Keratinocyte (primary cell): ENCODE data around the gene MED7. TPM values are rescaled to one million over a fixed set of nuclear protein-coding genes. Genes with fewer than 3 reads are reported as not detected.

Experiments used
- DNase-seq: peaks from one replicate; pipeline ENCODE4 v3.0.0-alpha.2; 2011; ENCODE audit warnings: low read depth, missing footprints, low spot score
- FAIRE-seq: peaks from 2 replicates; lab custom pipeline; 2011; peaks lifted over from hg19 to GRCh38; lab: Jason Lieb, UNC
- H2AFZ ChIP-seq: 2 replicates; pipeline ENCODE4 v1.6.0; 2012; ENCODE audit warnings: low read length, control low read depth, inconsistent platforms; ENCODE audit not compliant: control insufficient read depth
- H3K27ac ChIP-seq: 2 replicates; pipeline ENCODE4 v1.5.1; 2011; ENCODE audit warnings: low read length; ENCODE audit not compliant: control insufficient read depth, insufficient read depth
- H3K27me3 ChIP-seq: 3 replicates; pipeline ENCODE4 v1.6.0; 2011; ENCODE audit warnings: low read length; ENCODE audit not compliant: control insufficient read depth, insufficient read depth; ENCODE audit errors: extremely low read depth
- H3K36me3 ChIP-seq, 2 experiments: 2 replicates in 1 of 2; 3 replicates in 1 of 2; pipeline ENCODE4 v1.5.1; 2011; ENCODE audit warnings: low read length in 2 of 2, mild to moderate bottlenecking in 1 of 2; ENCODE audit not compliant: control insufficient read depth in 2 of 2, insufficient read depth in 2 of 2; ENCODE audit errors: extremely low read depth in 1 of 2
- H3K4me1 ChIP-seq: 3 replicates; pipeline ENCODE4 v1.5.1; 2011; ENCODE audit warnings: low read length; ENCODE audit not compliant: control insufficient read depth, insufficient read depth; ENCODE audit errors: extremely low read depth
- H3K4me2 ChIP-seq: 3 replicates; pipeline ENCODE4 v1.6.0; 2011; ENCODE audit warnings: low read depth, low read length; ENCODE audit not compliant: control insufficient read depth, insufficient read depth; ENCODE audit errors: extremely low read depth
- H3K4me3 ChIP-seq, 3 experiments: fragments of 200-600 bp in 1 of 3; sonication (generic) in 1 of 3; 2 replicates in 2 of 3; 3 replicates in 1 of 3; pipeline ENCODE4 v1.5.1; 2011 to 2016; ENCODE audit warnings: low read length in 3 of 3, mild to moderate bottlenecking in 3 of 3, control low read depth in 2 of 3, inconsistent platforms in 1 of 3, low read depth in 1 of 3, mixed read lengths in 1 of 3, mixed run types in 1 of 3, moderate library complexity in 1 of 3; ENCODE audit not compliant: control insufficient read depth in 2 of 3, insufficient read depth in 2 of 3; ENCODE audit errors: extremely low read depth in 1 of 3
- H3K79me2 ChIP-seq: 2 replicates; pipeline ENCODE4 v1.6.0; 2012; ENCODE audit warnings: low read length; ENCODE audit not compliant: control insufficient read depth, insufficient read depth
- H3K9ac ChIP-seq: 3 replicates; pipeline ENCODE4 v1.6.0; 2011; ENCODE audit warnings: low read length; ENCODE audit not compliant: control insufficient read depth, insufficient read depth; ENCODE audit errors: extremely low read depth
- H3K9me1 ChIP-seq: 3 replicates; pipeline ENCODE4 v1.6.0; 2011; ENCODE audit warnings: low read length; ENCODE audit not compliant: control insufficient read depth, insufficient read depth; ENCODE audit errors: extremely low read depth
- H3K9me3 ChIP-seq: 2 replicates; pipeline ENCODE4 v1.5.1; 2012; ENCODE audit warnings: low read depth, low read length; ENCODE audit not compliant: control insufficient read depth
- H4K20me1 ChIP-seq: 3 replicates; pipeline ENCODE4 v1.6.0; 2011; ENCODE audit warnings: low read length; ENCODE audit not compliant: control insufficient read depth, insufficient read depth; ENCODE audit errors: extremely low read depth
- CTCF ChIP-seq, 3 experiments: IDR thresholded peaks in 1 of 3; conservative IDR thresholded peaks in 1 of 3; optimal IDR thresholded peaks in 1 of 3; 2 replicates in 2 of 3; 3 replicates in 1 of 3; pipeline versions ENCODE3 to v1.5.1; 2011; ENCODE audit warnings: low read length in 3 of 3, mild to moderate bottlenecking in 3 of 3, moderate library complexity in 2 of 3, control low read depth in 1 of 3, inconsistent platforms in 1 of 3; ENCODE audit not compliant: insufficient read depth in 2 of 3; ENCODE audit errors: extremely low read depth in 1 of 3
- EZH2 ChIP-seq: IDR thresholded peaks from one replicate; pipeline ENCODE4 v1.6.1; 2012; ENCODE audit warnings: inconsistent platforms, mild to moderate bottlenecking, low read length, moderate library complexity
- dilution Hi-C: fragments of 300-500 bp; cut with MboI; formaldehyde crosslinking; loops from one replicate; pipeline ENCODE4 v1.7.0; 2020; ENCODE audit warnings: low sequenced_read_pairs; ENCODE audit not compliant: extremely low pct_ligation_motif_present
- polyA plus RNA-seq, 5 experiments: library from polyadenylated mRNA; depleted of rRNA in 3 of 5; stranded (reverse) in 3 of 5; stranded (forward) in 1 of 5; unstranded in 1 of 5; fragments of >200 nt; gene quantifications; 1 replicate in 1 of 5; 2 replicates in 3 of 5; 3 replicates in 1 of 5; pipeline versions ENCODE4 v1.2.1 to v1.2.3, GENCODE V29; 2011 to 2012; ENCODE audit warnings: missing spikeins in 2 of 5, low read depth in 1 of 5, low replicate concordance in 1 of 5

MED7 gene
- polyA plus RNA-seq, 1 donor (not counting 4 experiments of a cell fraction or from before 2014, with no cell fraction given) = 17.0 TPM

- H3K9me1 ChIP-seq = no peaks in the 10 kb centered on the region
- dilution Hi-C loops = no loop called here
Observed at GRCh38 chr5:157165668-157166067, 23.0 kb upstream of the MED7 start.

GRCh38 chr5:157165261-157165660, 22.6 kb upstream of the MED7 start:
- no peak for FAIRE-seq
- H3K36me3 ChIP-seq = no peaks in the 10 kb centered on the region
- H3K9ac ChIP-seq = no peak overlapping the region
- no peak for DNase-seq
- no peak overlapping the region for H3K27ac ChIP-seq
- H3K4me3 ChIP-seq = no peak overlapping the region
- no peaks in the 10 kb centered on the region for H3K79me2 ChIP-seq
- H3K9me1 ChIP-seq = no peaks in the 10 kb centered on the region
- TF ChIP-seq CTCF (optimal IDR thresholded peaks at IDR 0.05 in 1 of 3, IDR thresholded peaks at IDR 0.05 in 1 of 3, conservative IDR thresholded peaks at IDR 0.05 in 1 of 3; ENCODE audit: extremely low read depth in 1 of 3, insufficient read depth in 2 of 3, low read length in 3 of 3) (no peak), EZH2 (no peak)
- H3K4me1 ChIP-seq = no peaks in the 10 kb centered on the region
- dilution Hi-C loops = no loop called here
- no peaks in the 10 kb centered on the region for H4K20me1 ChIP-seq
- H3K4me2 ChIP-seq = no peak overlapping the region
- no peaks in the 10 kb centered on the region for H3K27me3 ChIP-seq
- no peaks in the 10 kb centered on the region for H3K9me3 ChIP-seq
- no peak overlapping the region for H2AFZ ChIP-seq

More at GRCh38 chr5:157165668-157166067, 23.0 kb upstream of the MED7 start:
- Histone ChIP-seq H3K4me1 (no peaks in the 10 kb centered on the region), H3K27me3 (no peaks in the 10 kb centered on the region), H3K36me3 (no peaks in the 10 kb centered on the region), H2AFZ (no peak overlapping the region), H3K9me3 (no peaks in the 10 kb centered on the region), H3K9ac (no peak overlapping the region), H3K79me2 (no peaks in the 10 kb centered on the region), H3K4me3 (no peak overlapping the region), H3K27ac (no peak overlapping the region), H3K4me2 (no peak overlapping the region), H4K20me1 (no peaks in the 10 kb centered on the region)
- DNase-seq (no peak), FAIRE-seq (no peak)
- no peak for TF ChIP-seq EZH2
- no peak for TF ChIP-seq CTCF (optimal IDR thresholded peaks at IDR 0.05 in 1 of 3, IDR thresholded peaks at IDR 0.05 in 1 of 3, conservative IDR thresholded peaks at IDR 0.05 in 1 of 3; ENCODE audit: extremely low read depth in 1 of 3, insufficient read depth in 2 of 3, low read length in 3 of 3)
